Endothelial cell of umbilical vein (primary cell): ENCODE measurements around the gene RAD23B. TPM values are rescaled to one million over a fixed set of nuclear protein-coding genes. Genes with fewer than 3 reads are reported as not detected.

Experiments
- BruUV-seq: library from RNA; stranded (reverse); fragments of 400-500 nt; replicated peaks from 2 replicates; lab custom pipeline; 2021; lab: Mats Ljungman, UMichigan
- CTCF ChIA-PET: fragments of 300-600, 350-600 bp; sonication (Branson Sonifier 250); formaldehyde crosslinking; loops from one replicate; lab custom pipeline; 2021; ENCODE audit warnings: antibody characterized with exemption, inconsistent platforms; lab: Charles Lee
- POLR2A ChIA-PET: fragments of 300-600, 350-600 bp; sonication (Branson Sonifier 250); formaldehyde crosslinking; loops from one replicate; lab custom pipeline; 2021; ENCODE audit warnings: antibody characterized with exemption, inconsistent platforms; lab: Charles Lee
- DNase-seq: peaks from one replicate; pipeline ENCODE4 v3.0.0-alpha.2; 2011; ENCODE audit warnings: low read depth, low spot score
- FAIRE-seq: peaks from 2 replicates; lab custom pipeline; 2011; peaks lifted over from hg19 to GRCh38; lab: Jason Lieb, UNC
- H2AFZ ChIP-seq: 2 replicates; pipeline ENCODE4 v1.6.0; 2012; ENCODE audit warnings: low read depth, low read length, control low read depth, inconsistent platforms
- H3K27ac ChIP-seq: 2 replicates; pipeline ENCODE4 v1.5.1; 2011; ENCODE audit warnings: low read depth, mild to moderate bottlenecking, control low read depth, low read length, moderate library complexity; ENCODE audit not compliant: insufficient read depth
- H3K27me3 ChIP-seq, 2 experiments: 2 replicates each; pipeline versions ENCODE4 v1.6.0 to v1.6.1; 2011; ENCODE audit warnings: low read length in 2 of 2, mixed read lengths in 1 of 2; ENCODE audit not compliant: control insufficient read depth in 2 of 2, insufficient read depth in 2 of 2
- H3K36me3 ChIP-seq, 2 experiments: 2 replicates in 1 of 2; 3 replicates in 1 of 2; pipeline ENCODE4 v1.5.1; 2011; ENCODE audit warnings: low read length in 2 of 2, mild to moderate bottlenecking in 1 of 2, moderate library complexity in 1 of 2; ENCODE audit not compliant: control insufficient read depth in 2 of 2, insufficient read depth in 2 of 2; ENCODE audit errors: extremely low read depth in 1 of 2
- H3K4me1 ChIP-seq: 3 replicates; pipeline ENCODE4 v1.5.1; 2011; ENCODE audit warnings: mild to moderate bottlenecking, low read length; ENCODE audit not compliant: control insufficient read depth, insufficient read depth; ENCODE audit errors: extremely low read depth
- H3K4me2 ChIP-seq: 2 replicates; pipeline ENCODE4 v1.6.1; 2011; ENCODE audit warnings: low read length, control low read depth, mixed read lengths; ENCODE audit not compliant: insufficient read depth
- H3K4me3 ChIP-seq, 3 experiments: fragments of 200-600 bp in 1 of 3; sonication (generic), shearing (Covaris generic) in 1 of 3; replicated peaks in 1 of 3; 2 replicates each; pipeline ENCODE4 v1.5.1; 2011 to 2016; ENCODE audit warnings: control low read depth in 3 of 3, low read length in 3 of 3, mild to moderate bottlenecking in 2 of 3, inconsistent platforms in 1 of 3, low read depth in 1 of 3, moderate library complexity in 1 of 3; ENCODE audit not compliant: insufficient read depth in 1 of 3
- H3K79me2 ChIP-seq: 2 replicates; pipeline ENCODE4 v1.6.0; 2012; ENCODE audit warnings: low read length, inconsistent platforms; ENCODE audit not compliant: control insufficient read depth, insufficient read depth
- H3K9ac ChIP-seq: replicated peaks from 2 replicates; pipeline ENCODE3; 2011; ENCODE audit warnings: low read length, control low read depth; ENCODE audit not compliant: insufficient read depth; ENCODE audit errors: extremely low read depth
- H3K9me1 ChIP-seq: replicated peaks from 3 replicates; pipeline ENCODE4 v1.6.0; 2011; ENCODE audit warnings: mild to moderate bottlenecking, low read length; ENCODE audit not compliant: control insufficient read depth, insufficient read depth; ENCODE audit errors: extremely low read depth
- H3K9me3 ChIP-seq: replicated peaks from 2 replicates; pipeline ENCODE4 v1.5.1; 2012; ENCODE audit warnings: low read length, inconsistent platforms; ENCODE audit not compliant: control insufficient read depth, insufficient read depth
- H4K20me1 ChIP-seq: replicated peaks from 2 replicates; pipeline ENCODE3; 2011; ENCODE audit warnings: mild to moderate bottlenecking, low read length; ENCODE audit not compliant: control insufficient read depth, insufficient read depth; ENCODE audit errors: extremely low read depth
- CTCF ChIP-seq, 2 donors: IDR thresholded peaks; 1 replicate in 1 of 2; 2 replicates in 1 of 2; pipeline ENCODE4 v1.5.1; 2011; ENCODE audit warnings: low read length in 2 of 2, mild to moderate bottlenecking in 2 of 2, moderate library complexity in 2 of 2, control low read depth in 1 of 2, inconsistent platforms in 1 of 2, low read depth in 1 of 2; ENCODE audit not compliant: insufficient read depth in 1 of 2; ENCODE audit errors: extremely low read depth in 1 of 2
- EZH2 ChIP-seq: IDR thresholded peaks from 2 replicates; pipeline ENCODE4 v1.6.1; 2012; ENCODE audit warnings: borderline replicate concordance, low read depth, mild to moderate bottlenecking, moderate library complexity, low read length, inconsistent platforms; ENCODE audit not compliant: severe bottlenecking
- FOS ChIP-seq: IDR thresholded peaks from 2 replicates; pipeline ENCODE4 v1.6.1; 2011; ENCODE audit warnings: mild to moderate bottlenecking, low read length, moderate library complexity, borderline replicate concordance; ENCODE audit not compliant: insufficient read depth
- GATA2 ChIP-seq: IDR thresholded peaks from 2 replicates; pipeline ENCODE4 v1.7.0; 2011; ENCODE audit warnings: low read depth, mild to moderate bottlenecking, moderate library complexity, mixed read lengths, low read length; ENCODE audit not compliant: insufficient read length, insufficient read depth
- JUN ChIP-seq: IDR thresholded peaks from 2 replicates; pipeline ENCODE4 v1.6.1; 2011; ENCODE audit warnings: borderline replicate concordance, low read depth; ENCODE audit not compliant: insufficient read length, insufficient read depth
- MAX ChIP-seq: IDR thresholded peaks from 2 replicates; pipeline ENCODE4 v1.6.1; 2011; ENCODE audit not compliant: insufficient read depth, insufficient read length
- MYC ChIP-seq: IDR thresholded peaks from one replicate; pipeline ENCODE4 v1.6.1; 2011; ENCODE audit warnings: mild to moderate bottlenecking, low read depth, low read length
- POLR2A ChIP-seq: IDR thresholded peaks from 2 replicates; pipeline ENCODE4 v1.6.1; 2012; ENCODE audit warnings: low read depth, mild to moderate bottlenecking, control low read depth, low read length
- POLR2AphosphoS5 ChIP-seq: IDR thresholded peaks from 2 replicates; pipeline ENCODE4 v1.6.1; 2012; ENCODE audit warnings: low read depth, mild to moderate bottlenecking, control low read depth, low read length, moderate library complexity; ENCODE audit not compliant: insufficient read depth
- dilution Hi-C: fragments of 300-500 bp; cut with MboI; formaldehyde crosslinking; loops from one replicate; pipeline ENCODE4 v1.15.0; 2019; ENCODE audit warnings: low sequenced_read_pairs; ENCODE audit not compliant: extremely low pct_ligation_motif_present
- intact Hi-C: fragments of 100-400 bp; cut with micrococcal nuclease; formaldehyde crosslinking; loops from one replicate; pipeline ENCODE4 v1.10.0; 2022
- polyA plus RNA-seq, 4 experiments: library from polyadenylated mRNA; depleted of rRNA in 3 of 4; stranded (reverse) in 3 of 4; unstranded in 1 of 4; fragments of >200 nt; gene quantifications; 2 replicates each; pipeline versions ENCODE4 v1.2.1 to v1.2.3, GENCODE V29; 2011 to 2012; ENCODE audit warnings: missing spikeins in 1 of 4
- total RNA-seq: library from RNA; stranded (reverse); gene quantifications from 2 replicates; pipeline ENCODE4 v1.2.3, GENCODE V29; 2021

Gene RAD23B
- total and polyA plus RNA-seq, 2 donors (not counting 3 experiments of a cell fraction or from before 2014, with no cell fraction given): 63.8 to 100 TPM

- peaks cover 14% of the 10 kb centered on the region for H3K4me1 ChIP-seq
- BruUV-seq: TSS peak; percentile 32
- no peaks in the 10 kb centered on the region for H3K36me3 ChIP-seq
- H3K79me2 ChIP-seq: peaks cover 58% of the 10 kb centered on the region
- FAIRE-seq: peak; percentile 59
- dilution Hi-C loops (no loop called here), intact Hi-C loops (loop anchor here (1.0 to 10.0 kb wide), 8 partner anchors 9 to 1821 kb away; partner anchors contain the start of gene ZNF462)
- peak overlapping the region; percentile 82 for H3K27ac ChIP-seq
- CTCF ChIA-PET: interaction anchor here (0.6 to 2.0 kb wide), 5 partner anchors 9 to 58 kb away, joined by 3 to 11 read pairs (median 3); no protein-coding TSS in a partner anchor
- H3K9ac ChIP-seq: peak overlapping the region; percentile 88
- peak; percentile 36 for TF ChIP-seq MYC
- no peak for TF ChIP-seq EZH2
- peaks cover 12% of the 10 kb centered on the region for H4K20me1 ChIP-seq
- peak; percentile 56 for DNase-seq
- no peaks in the 10 kb centered on the region for H3K27me3 ChIP-seq
- H3K9me1 ChIP-seq: no peaks in the 10 kb centered on the region
- peak overlapping the region; percentile 98 for H3K4me2 ChIP-seq
- H2AFZ ChIP-seq: no peak overlapping the region
- peak overlapping the region; percentile 54 to 93 (median 92) for H3K4me3 ChIP-seq
- no peaks in the 10 kb centered on the region for H3K9me3 ChIP-seq
- POLR2A ChIA-PET: no interaction called here
These were observed 841 bp downstream of the RAD23B start for GRCh38 chr9:107283623-107284616.

GRCh38 chr9:107284636-107285035 lies 1.6 kb downstream of the RAD23B start:
- BruUV-seq: no TSS peak
- POLR2A ChIA-PET: no interaction called here
- Histone ChIP-seq H3K9me3 (no peaks in the 10 kb centered on the region), H4K20me1 (peaks cover 16% of the 10 kb centered on the region), H3K27me3 (no peaks in the 10 kb centered on the region), H3K27ac (peak overlapping the region; percentile 82), H3K4me3 (peak overlapping the region; percentile 54 to 93 (median 92)), H3K36me3 (no peaks in the 10 kb centered on the region), H2AFZ (no peak overlapping the region), H3K79me2 (peaks cover 65% of the 10 kb centered on the region), H3K4me2 (peak overlapping the region; percentile 98), H3K4me1 (peaks cover 14% of the 10 kb centered on the region), H3K9ac (peak overlapping the region; percentile 88), H3K9me1 (no peaks in the 10 kb centered on the region)
- TF ChIP-seq CTCF (IDR thresholded peaks at IDR 0.05; ENCODE audit: extremely low read depth in 1 of 2, insufficient read depth in 1 of 2, low read depth in 1 of 2, low read length in 2 of 2) (no peak), MAX (no peak), MYC (no peak), JUN (no peak), EZH2 (no peak), FOS (no peak), GATA2 (no peak), POLR2A (no peak), POLR2AphosphoS5 (no peak)
- DNase-seq (peak; percentile 24), FAIRE-seq (peak; percentile 65)
- intact Hi-C loops: loop anchor here (1.0 to 10.0 kb wide), 5 partner anchors 9 to 1820 kb away; partner anchors contain the start of gene ZNF462
- CTCF ChIA-PET: interaction anchor here (0.6 to 2.0 kb wide), 3 partner anchors 15 to 56 kb away, joined by 3 to 11 read pairs (median 6); no protein-coding TSS in a partner anchor
- dilution Hi-C loops: no loop called here
